Activated T-helper 1 cell treated with Interleukin-2 at 50 U/mL for 16 hours (primary cell): ENCODE data around the gene NPEPL1.

Experiments
- DNase-seq: peaks from one replicate; pipeline ENCODE4 v3.0.0-alpha.2; 2020; ENCODE audit warnings: low read depth

Gene NPEPL1

GRCh38 chr20:58657986-58658385 lies 34.6 kb upstream of the NPEPL1 start:
- no peak for DNase-seq

- DNase-seq, result no peak
These were observed 33.8 kb upstream of the NPEPL1 start for GRCh38 chr20:58658760-58659159.

GRCh38 chr20:58659841-58660240 lies 32.8 kb upstream of the NPEPL1 start:
- DNase-seq, result no peak

- DNase-seq, result peak; percentile 33
These were observed 31.6 kb upstream of the NPEPL1 start for GRCh38 chr20:58660855-58661597.

GRCh38 chr20:58661598-58662473 lies 30.8 kb upstream of the NPEPL1 start:
- no peak for DNase-seq

- no peak for DNase-seq
These were observed 28.3 kb upstream of the NPEPL1 start for GRCh38 chr20:58664331-58664730.

- DNase-seq, result no peak
These were observed 27.7 kb upstream of the NPEPL1 start for GRCh38 chr20:58664883-58665282.

- DNase-seq, result no peak
These were observed 27.0 kb upstream of the NPEPL1 start for GRCh38 chr20:58665606-58666005.

GRCh38 chr20:58666702-58667101 lies 25.9 kb upstream of the NPEPL1 start:
- no peak for DNase-seq

GRCh38 chr20:58667975-58668374 lies 24.6 kb upstream of the NPEPL1 start:
- no peak for DNase-seq

- DNase-seq, result no peak
These were observed 23.7 kb upstream of the NPEPL1 start for GRCh38 chr20:58668901-58669286.

- DNase-seq, result no peak
These were observed 23.2 kb upstream of the NPEPL1 start for GRCh38 chr20:58669287-58670006.

- no peak for DNase-seq
These were observed 22.5 kb upstream of the NPEPL1 start for GRCh38 chr20:58670102-58670501.

- DNase-seq, result no peak
These were observed 21.9 kb upstream of the NPEPL1 start for GRCh38 chr20:58670659-58671058.

GRCh38 chr20:58673119-58673518 lies 19.5 kb upstream of the NPEPL1 start:
- no peak for DNase-seq

GRCh38 chr20:58675146-58675584 lies 17.4 kb upstream of the NPEPL1 start:
- DNase-seq, result no peak

- DNase-seq, result no peak
These were observed 17.0 kb upstream of the NPEPL1 start for GRCh38 chr20:58675641-58676040.

GRCh38 chr20:58676161-58676560 lies 16.4 kb upstream of the NPEPL1 start:
- DNase-seq, result no peak

GRCh38 chr20:58677079-58677604 lies 15.5 kb upstream of the NPEPL1 start:
- no peak for DNase-seq

- no peak for DNase-seq
These were observed 14.8 kb upstream of the NPEPL1 start for GRCh38 chr20:58677808-58678207.

GRCh38 chr20:58678806-58679205 lies 13.8 kb upstream of the NPEPL1 start:
- DNase-seq, result no peak
